GM21381 (cell line): ENCODE results near the gene FEN1.
A peak's percentile ranks its signal among the peaks of the same experiment; 100 is the strongest.

Source experiments
- ATAC-seq: cut with Tn5 transposase; IDR thresholded peaks from one replicate; pipeline ENCODE4 v1.9.1; 2021; ENCODE audit warnings: mild to moderate bottlenecking, moderate library complexity; ENCODE audit not compliant: unreplicated experiment

FEN1 gene

GRCh38 chr11:61815790-61816735 lies 23.4 kb downstream of the FEN1 start:
- peak; percentile 24 for ATAC-seq

DNA sequence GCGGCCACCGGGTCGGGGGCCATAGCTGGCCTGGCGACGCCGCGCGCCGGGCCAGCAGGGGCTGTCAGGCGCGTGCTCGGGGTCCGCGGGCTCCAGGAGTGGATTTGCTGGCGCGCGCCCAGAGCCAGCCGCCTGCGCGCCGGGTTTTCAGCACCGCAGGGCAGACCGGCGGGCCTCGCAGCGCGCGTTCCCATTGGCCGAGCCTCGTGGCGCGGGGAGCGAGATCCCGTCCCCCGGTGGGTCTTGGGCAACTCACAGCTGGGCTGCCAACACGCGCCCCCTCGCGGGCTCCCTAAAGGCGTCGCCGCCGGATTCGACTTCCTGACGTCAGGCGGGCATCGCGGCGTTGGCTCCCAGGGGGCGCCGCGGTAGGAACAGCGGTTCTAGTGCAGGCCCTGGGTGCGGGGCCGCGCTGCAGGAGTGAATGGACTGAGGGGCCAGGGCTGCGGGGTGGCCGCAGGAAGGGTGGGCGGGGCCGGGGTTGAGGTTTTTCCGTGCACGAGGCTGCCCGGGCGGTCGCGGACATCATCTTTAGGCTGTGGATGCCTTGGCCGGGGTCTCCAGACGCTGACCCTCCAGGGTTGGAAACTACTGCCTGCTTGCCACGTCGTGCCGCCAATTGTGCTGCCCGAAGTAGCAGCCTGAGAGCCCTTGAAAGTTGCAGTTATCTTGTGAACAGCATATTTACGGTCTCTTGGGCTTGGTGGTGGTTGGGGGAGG lies 24.2 kb downstream of the FEN1 start, which contains the start of gene FADS1:
FADS1 (minus strand) TSS at position 268 of the 720 bp plus-strand sequence; CDS start at position 194, 74 bp downstream.
- peak; percentile 42 for ATAC-seq

DNA sequence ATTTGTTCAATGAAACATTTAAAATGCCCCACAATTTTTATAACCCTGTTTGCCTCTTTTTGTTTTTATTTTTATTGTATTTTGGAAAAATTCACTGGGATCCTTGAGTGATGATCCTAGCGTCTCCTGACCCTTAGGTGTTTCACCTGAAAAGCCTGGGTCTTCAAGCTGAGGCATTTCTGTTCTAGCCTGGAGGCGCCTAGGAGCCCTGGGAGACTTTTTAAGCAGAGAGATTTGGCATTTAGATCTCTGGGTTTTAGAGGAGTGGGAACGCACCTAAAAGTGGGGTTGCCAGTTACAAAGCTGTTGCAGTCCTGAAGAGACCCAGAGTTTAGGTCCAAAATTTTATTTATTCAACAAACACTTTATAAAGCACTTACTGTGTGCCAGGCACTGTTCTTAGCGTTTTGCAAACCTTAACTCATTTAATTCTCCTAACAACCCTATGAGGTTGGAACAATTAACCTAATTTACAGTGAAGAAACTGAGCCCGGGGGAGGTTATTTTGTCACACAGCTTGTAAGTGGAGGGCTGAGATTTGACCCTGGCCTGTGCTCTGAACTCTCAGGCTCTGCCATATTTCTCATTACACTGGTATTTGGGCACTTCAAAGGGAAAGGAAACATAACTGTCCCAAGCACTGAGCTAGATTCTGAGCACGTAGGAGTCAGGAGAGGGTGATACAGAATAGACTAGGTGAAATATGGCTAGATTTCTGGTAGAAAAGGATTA lies 24.9 kb downstream of the FEN1 start:
- no peak for ATAC-seq

DNA sequence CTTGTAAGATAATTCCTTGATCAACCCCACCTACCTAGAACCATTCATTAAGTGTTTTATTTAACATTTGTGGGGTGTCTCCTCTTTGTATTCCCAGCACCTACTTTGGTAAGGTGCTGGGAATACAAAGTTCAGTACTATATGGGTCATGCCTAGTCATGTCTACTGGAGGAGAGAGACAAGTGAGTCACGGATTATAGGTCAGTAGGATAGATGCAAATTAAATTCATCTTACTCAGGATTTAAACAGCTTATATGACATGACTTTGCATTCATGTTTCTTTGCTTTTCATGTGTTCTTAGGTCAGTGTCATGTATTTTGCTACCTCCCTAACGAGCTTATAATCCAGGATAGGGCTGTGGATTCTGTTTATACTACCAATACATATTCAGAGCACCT lies 27.5 kb downstream of the FEN1 start:
- no peak for ATAC-seq

- ATAC-seq: no peak
Measured at GRCh38 chr11:61826930-61827570, 34.3 kb downstream of the FEN1 start.

- ATAC-seq: peak; percentile 68
Measured at GRCh38 chr11:61827571-61828378, 35.1 kb downstream of the FEN1 start, which contains the start of gene FADS2. FADS2 (plus strand) TSS chr11:61828300; CDS start chr11:61828391, 91 bp downstream.

GRCh38 chr11:61828379-61828628 lies 35.6 kb downstream of the FEN1 start:
- no peak for ATAC-seq

- ATAC-seq: peak; percentile 24
Measured at GRCh38 chr11:61828629-61829407, 36.1 kb downstream of the FEN1 start.

GRCh38 chr11:61829806-61830205 lies 37.1 kb downstream of the FEN1 start:
- ATAC-seq: no peak

DNA sequence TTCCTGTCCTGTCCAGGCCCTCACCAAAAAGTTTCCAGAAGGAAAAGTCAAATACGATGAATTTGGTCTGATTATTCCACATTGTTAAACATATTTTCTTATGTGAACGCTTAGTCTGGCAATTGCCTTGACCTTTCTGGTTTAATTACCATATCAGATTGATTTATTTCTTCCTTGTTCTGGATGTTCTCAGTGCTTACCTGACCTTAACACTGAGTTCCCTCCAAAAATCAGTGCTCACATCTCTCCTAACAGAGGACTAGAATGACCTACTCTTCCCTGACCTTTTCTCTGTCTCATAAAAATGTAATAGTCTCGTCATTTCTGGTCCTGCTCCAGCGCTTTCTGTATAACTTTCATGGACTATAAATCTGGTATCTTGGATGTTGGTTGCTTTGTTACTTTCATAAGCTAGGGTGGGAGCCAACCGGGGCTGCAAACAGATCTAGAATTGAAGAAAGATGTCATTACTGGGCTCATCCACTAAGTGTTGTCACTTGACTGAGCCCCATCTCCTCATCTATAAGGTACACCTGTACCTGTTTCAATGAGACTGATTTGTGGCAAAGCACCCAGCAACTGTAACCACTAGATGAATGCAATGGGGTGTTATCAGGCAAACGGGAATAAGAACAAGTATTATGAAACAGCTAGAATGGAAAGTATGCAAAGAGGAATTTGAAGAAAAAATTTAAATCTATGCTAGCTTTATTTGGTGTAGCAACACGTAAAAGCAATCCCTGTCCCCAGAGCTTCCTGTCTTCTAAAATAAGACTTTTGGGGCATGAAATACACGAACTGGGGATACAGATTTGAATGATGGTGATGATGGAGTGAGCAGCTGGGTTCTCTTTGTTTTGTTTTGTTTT lies 37.8 kb downstream of the FEN1 start:
- no peak for ATAC-seq

DNA sequence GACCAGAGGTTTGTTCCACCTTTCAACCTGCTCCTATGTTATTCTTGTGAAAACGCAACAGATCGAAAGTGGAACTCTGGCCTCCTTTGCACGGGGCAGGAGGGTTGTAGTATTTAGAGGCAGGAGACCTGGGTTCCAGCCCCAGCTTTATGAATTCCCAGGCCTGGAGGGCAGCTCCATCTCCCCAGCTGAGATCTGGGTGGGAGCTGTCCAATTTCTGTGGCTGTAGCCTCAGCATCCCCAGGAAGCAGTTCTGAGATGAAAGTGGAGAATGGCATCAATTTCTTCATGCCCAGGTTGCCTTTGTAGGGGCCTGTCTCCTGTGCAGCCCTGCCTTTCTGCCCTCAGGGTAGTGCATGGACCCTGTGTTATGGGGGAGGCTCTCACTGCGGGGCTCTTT lies 39.5 kb downstream of the FEN1 start:
- no peak for ATAC-seq

DNA sequence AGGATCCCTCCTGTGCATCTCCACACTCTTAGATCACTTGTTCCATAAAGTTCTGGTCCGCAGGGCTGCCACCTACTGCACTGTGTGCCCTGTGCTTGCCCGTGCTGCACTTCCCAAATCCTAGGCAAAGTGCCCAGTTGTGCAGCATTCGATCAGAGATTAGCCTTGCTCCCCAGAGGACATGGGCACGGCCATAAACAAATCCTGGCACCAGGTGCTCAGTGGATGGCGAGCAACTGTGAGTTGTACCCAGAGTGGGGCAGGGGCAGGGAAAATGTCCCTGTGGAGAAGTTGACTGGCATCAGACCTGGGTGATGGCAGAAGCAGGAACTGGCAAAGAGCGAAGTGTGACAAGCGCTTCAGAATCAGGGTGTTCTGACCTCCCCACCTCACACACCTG lies 40.0 kb downstream of the FEN1 start:
- no peak for ATAC-seq

GRCh38 chr11:61833471-61833870 lies 40.8 kb downstream of the FEN1 start:
- no peak for ATAC-seq

GRCh38 chr11:61833926-61834277 lies 41.2 kb downstream of the FEN1 start:
- no peak for ATAC-seq

- ATAC-seq: peak; percentile 83
Measured at GRCh38 chr11:61834278-61835048, 41.8 kb downstream of the FEN1 start.

DNA sequence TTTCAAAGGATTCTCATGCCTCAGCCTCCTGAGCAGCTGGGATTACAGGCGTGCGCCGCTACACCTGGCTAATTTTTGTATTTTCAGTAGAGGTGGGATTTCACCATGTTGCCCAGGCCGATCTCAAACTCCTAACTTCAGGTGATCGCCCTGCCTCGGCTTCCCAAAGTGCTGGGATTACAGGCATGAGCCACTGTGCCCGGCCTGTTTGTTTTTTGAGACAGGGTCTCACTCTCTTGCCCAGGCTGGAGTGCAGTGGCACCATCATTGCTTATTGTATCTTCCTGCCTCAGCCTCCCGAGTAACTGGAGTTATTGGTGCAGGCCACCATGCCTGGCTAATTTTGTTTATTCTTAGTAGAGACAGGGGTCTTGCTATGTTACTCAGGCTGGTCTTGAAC lies 43.5 kb downstream of the FEN1 start:
- no peak for ATAC-seq

DNA sequence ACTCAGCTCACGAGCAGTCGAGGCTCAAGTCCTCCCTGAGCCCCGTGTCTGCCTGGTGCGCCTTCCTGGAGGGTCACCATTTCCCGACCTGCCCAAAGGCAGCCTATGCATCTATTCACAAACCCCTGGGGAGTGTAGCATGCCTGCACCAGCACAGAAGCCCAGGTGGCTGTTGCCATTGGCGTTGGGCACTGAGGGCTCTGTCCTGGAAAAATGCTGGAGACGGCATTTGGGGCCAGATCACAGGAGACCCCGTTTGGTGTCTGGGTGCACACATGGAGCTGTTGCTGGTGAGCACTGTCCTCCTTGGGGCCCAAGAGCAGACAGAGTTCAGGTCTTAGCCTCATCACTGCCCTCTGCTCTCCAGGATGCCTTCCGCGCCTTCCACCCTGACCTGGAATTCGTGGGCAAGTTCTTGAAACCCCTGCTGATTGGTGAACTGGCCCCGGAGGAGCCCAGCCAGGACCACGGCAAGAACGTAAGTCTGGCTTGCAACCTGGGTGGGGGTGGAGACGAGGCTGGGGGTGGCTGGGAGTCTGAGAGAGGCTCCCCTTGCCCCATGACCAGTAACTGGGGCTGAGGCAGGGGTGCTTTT lies 44.8 kb downstream of the FEN1 start:
- ATAC-seq: no peak
